Measurements from ENCODE around the gene GRIPAP1. TPM values are rescaled to one million over a fixed set of nuclear protein-coding genes. Genes with fewer than 3 reads are reported as not detected.

Gene GRIPAP1
- total RNA-seq, 2 donors from 2014 or later = 22.8 to 42.5 TPM

DNA sequence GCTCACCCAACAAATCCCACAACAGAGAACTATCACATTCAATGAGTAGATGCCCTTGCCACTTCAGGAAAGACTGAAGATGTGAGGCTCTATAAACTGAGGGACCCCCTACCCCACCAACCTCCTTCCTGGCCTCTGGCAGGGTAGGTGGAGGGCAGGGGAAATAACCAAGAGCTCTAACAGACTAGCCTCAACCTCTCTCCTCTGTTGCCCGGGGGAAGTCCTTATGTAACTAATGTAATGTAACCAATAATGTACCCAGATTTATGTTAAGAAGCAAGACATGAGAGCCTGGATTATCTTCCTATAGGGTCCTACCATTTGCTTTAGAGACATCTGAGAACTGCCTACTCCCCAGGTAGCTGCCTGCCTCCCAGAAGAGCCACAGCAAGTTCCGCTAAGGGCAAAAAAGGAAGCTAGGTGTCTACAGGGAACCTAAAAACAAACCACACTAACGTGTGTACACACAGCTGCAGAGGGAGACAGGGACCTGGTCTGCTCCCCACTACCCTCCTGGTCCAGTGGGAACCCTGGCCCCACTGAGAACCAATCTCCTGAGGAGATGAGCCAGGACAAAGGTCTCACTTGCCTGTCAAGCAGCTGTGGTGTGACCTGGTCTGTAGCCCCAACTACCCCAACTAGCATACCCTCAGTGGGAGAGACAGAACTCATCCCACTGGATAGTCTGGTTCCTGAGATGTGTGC, 62.4 kb downstream of the GRIPAP1 start:
- Histone ChIP-seq H3K4me1 (peaks cover 19% of the 10 kb centered on the region), H3K36me3 (replicated peaks in 1 of 2; ENCODE audit: insufficient read depth in 1 of 2, low read depth in 2 of 2) (no peaks in the 10 kb centered on the region), H3K27ac (no peak overlapping the region), H3K9me3 (no peaks in the 10 kb centered on the region), H3K27me3 (no peaks in the 10 kb centered on the region), H3K4me3 (no peak overlapping the region)
- DNase-seq = no peak
- 0 to 71% methylated on average over 1 to 3 of the region's 3 CpGs for WGBS, 2 donors
- intact Hi-C loops (cut with DNase I) = no loop called here
- no peak for ATAC-seq
- no peak for TF ChIP-seq POLR2A (IDR thresholded peaks at IDR 0.05)
- TF ChIP-seq, protein P1, sequence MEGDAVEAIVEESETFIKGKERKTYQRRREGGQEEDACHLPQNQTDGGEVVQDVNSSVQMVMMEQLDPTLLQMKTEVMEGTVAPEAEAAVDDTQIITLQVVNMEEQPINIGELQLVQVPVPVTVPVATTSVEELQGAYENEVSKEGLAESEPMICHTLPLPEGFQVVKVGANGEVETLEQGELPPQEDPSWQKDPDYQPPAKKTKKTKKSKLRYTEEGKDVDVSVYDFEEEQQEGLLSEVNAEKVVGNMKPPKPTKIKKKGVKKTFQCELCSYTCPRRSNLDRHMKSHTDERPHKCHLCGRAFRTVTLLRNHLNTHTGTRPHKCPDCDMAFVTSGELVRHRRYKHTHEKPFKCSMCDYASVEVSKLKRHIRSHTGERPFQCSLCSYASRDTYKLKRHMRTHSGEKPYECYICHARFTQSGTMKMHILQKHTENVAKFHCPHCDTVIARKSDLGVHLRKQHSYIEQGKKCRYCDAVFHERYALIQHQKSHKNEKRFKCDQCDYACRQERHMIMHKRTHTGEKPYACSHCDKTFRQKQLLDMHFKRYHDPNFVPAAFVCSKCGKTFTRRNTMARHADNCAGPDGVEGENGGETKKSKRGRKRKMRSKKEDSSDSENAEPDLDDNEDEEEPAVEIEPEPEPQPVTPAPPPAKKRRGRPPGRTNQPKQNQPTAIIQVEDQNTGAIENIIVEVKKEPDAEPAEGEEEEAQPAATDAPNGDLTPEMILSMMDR (IDR thresholded peaks at IDR 0.05) = no peak

DNA sequence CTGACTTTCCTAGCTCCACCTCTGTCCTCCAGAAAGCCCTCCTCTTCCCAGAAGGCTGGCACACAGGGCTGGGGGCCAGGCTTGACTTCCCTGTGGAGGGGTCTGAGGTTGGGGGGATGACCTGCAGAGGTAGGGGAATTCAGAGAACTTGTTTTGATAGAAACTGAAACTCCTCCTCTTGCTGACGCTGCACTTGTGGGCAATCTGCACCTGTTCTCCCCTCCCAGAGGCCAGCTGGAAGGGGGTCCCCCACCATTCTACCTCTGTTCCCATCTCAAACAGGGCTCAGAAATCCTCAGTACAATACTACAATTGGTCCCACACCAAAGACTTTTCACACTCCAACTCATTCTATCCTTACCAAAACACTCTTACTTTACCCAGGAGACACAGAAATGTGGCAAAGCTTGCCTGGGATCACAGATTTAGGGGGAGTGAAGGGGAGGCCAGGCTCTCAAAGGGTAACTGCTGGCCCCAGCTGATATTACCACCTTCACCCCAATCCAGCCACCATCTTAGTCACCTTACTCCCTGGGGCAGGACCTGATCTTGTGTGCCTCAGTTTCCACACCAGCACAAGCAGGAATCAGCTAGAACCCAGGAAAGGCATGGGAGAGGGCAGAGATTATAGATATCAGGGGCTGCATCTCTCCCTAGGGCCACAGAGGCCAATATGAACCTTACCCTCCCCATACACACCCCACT, 63.2 kb downstream of the GRIPAP1 start:
- no peak for DNase-seq
- TF ChIP-seq, protein P1 (IDR thresholded peaks at IDR 0.05) = no peak
- no peak for TF ChIP-seq POLR2A (IDR thresholded peaks at IDR 0.05)
- no peak overlapping the region for H3K4me3 ChIP-seq
- no peak for ATAC-seq
- peaks cover 19% of the 10 kb centered on the region for H3K4me1 ChIP-seq
- peaks cover 0 to 1% of the 10 kb centered on the region in 2 donors for H3K36me3 ChIP-seq (replicated peaks in 1 of 2; ENCODE audit: insufficient read depth in 1 of 2, low read depth in 2 of 2)
- intact Hi-C loops (cut with DNase I) = no loop called here
- H3K27me3 ChIP-seq = no peaks in the 10 kb centered on the region
- no peak overlapping the region for H3K27ac ChIP-seq
- WGBS, 2 donors = 70 to 100% methylated on average over 1 of the region's 1 CpG
- no peaks in the 10 kb centered on the region for H3K9me3 ChIP-seq

DNA sequence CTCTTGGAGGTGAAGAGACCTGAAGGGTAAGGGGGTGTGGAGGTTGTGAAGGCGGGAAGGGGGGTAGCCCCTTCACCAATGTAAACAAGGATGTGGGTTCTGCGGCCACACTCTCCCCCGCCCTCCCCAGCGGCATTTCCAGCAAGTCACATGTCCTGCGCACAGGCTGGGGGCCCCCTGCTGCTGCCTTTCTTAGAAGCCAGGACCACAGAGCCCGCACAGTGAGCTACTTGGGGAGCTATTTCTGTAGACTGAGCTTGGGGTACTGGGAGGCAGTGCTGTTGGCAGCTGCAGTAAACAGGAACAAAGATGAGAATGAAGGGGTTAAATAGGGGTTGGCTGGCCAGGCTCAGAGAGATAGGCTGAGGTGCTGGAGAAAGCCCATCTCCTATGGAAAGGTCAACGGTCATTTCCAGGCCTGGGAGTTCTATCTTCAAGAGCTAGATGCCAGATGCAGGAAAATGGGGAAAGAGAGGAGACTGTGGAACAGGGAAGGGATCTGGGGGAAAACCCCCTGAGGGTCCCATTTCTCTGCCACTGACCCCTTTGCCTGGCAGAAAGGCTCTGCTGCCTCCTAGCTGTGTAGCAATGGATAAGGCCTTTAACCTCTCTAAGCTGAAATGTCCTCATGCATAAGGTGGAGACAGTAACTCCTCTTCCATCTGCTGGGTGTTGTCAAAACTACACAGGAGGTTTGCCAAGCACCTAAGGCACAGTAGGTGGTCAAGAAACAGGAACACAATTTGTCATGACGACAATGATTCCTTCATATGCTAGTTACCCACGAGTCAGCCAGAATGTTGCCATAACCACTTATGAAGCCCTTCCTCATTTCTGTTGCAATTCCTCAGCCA, 64.8 kb downstream of the GRIPAP1 start:
- Histone ChIP-seq H3K27ac (peak overlapping the region in 1 of 4 donors; percentile 45), H3K36me3 (replicated peaks in 1 of 2; ENCODE audit: insufficient read depth in 1 of 2, low read depth in 2 of 2) (peaks cover 0 to 1% of the 10 kb centered on the region in 2 donors), H3K4me1 (peaks cover 16% of the 10 kb centered on the region), H3K9me3 (no peaks in the 10 kb centered on the region), H3K4me3 (no peak overlapping the region), H3K27me3 (no peaks in the 10 kb centered on the region)
- ATAC-seq = no peak
- no peak for TF ChIP-seq POLR2A (IDR thresholded peaks at IDR 0.05)
- TF ChIP-seq, protein P1 (IDR thresholded peaks at IDR 0.05) = no peak
- intact Hi-C loops (cut with DNase I) = no loop called here
- DNase-seq = peak in 2 of 4 donors; percentile 29 to 55
- 62 to 63% methylated on average over 5 to 7 of the region's 9 CpGs for WGBS, 2 donors

DNA sequence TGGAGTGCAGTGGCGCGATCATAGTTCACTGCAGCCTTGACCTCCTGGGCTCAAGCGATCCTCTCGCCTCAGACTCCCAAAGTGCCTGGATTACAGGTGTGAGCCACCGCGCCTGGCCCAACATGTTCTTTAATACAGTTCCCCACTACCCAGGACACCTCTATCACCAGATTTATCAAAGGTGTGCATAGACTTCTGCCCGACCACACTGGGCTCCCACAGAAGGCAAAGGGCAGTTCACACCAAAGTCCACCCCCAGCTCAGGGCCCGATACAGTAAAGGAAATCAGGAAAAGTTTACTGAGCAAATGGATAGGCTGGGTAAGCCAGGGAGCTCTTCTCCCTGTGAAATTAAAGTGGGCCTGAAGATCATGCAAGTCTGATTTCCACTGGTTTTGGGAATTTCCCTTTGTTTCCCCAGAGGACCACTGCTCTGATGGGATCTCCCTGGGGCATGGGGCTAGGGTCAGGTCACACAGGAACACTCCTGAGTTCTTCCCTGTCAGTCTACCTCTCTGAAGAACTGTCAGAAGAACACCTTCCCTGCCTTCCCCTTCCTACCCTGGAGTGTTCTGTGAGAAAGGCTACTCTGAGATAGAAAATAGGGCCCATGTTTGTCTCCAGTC, 65.5 kb downstream of the GRIPAP1 start:
- no peak for ATAC-seq
- intact Hi-C loops (cut with DNase I) = no loop called here
- peaks cover 0 to 1% of the 10 kb centered on the region in 2 donors for H3K36me3 ChIP-seq (replicated peaks in 1 of 2; ENCODE audit: insufficient read depth in 1 of 2, low read depth in 2 of 2)

More for the DNA sequence above, 65.5 kb downstream of the GRIPAP1 start:
- TF ChIP-seq, protein P1 (IDR thresholded peaks at IDR 0.05) = no peak
- no peak for TF ChIP-seq POLR2A (IDR thresholded peaks at IDR 0.05)
- Histone ChIP-seq H3K27me3 (no peaks in the 10 kb centered on the region), H3K4me1 (peaks cover 10% of the 10 kb centered on the region), H3K9me3 (no peaks in the 10 kb centered on the region), H3K4me3 (no peak overlapping the region), H3K27ac (peak overlapping the region in 1 of 4 donors; percentile 8)
- 84 to 92% methylated on average over 7 to 8 of the region's 8 CpGs for WGBS, 2 donors
- no peak for DNase-seq

All from body of pancreas (tissue), 4 donors.